ENCODE results near the gene NAE1.

Gene NAE1

GRCh38 chr16:66786551-66786950 is 44.2 kb downstream of the NAE1 start:
- TF ChIP-seq RAD21 (IDR thresholded peaks at IDR 0.05; ENCODE audit: low read depth) (no peak), CEBPB (IDR thresholded peaks at IDR 0.05) (no peak), TCF12 (IDR thresholded peaks at IDR 0.05; ENCODE audit: low read depth) (no peak), NFIC (IDR thresholded peaks at IDR 0.05) (no peak)

GRCh38 chr16:66776457-66776856 is 54.3 kb downstream of the NAE1 start:
- TF ChIP-seq CEBPB (IDR thresholded peaks at IDR 0.05) (no peak), TCF12 (IDR thresholded peaks at IDR 0.05; ENCODE audit: low read depth) (no peak), ZBTB7A (IDR thresholded peaks at IDR 0.05; ENCODE audit: low read depth) (no peak), REST (IDR thresholded peaks at IDR 0.05; ENCODE audit: low read depth) (no peak), FOXM1 (IDR thresholded peaks at IDR 0.05; ENCODE audit: borderline replicate concordance, low read depth) (no peak), YY1 (IDR thresholded peaks at IDR 0.05; ENCODE audit: low read depth) (no peak), CREB1 (IDR thresholded peaks at IDR 0.05; ENCODE audit: low read depth) (no peak), EP300 (IDR thresholded peaks at IDR 0.05; ENCODE audit: borderline replicate concordance) (no peak), EGR1 (IDR thresholded peaks at IDR 0.05) (no peak), RAD21 (IDR thresholded peaks at IDR 0.05; ENCODE audit: low read depth) (no peak), MAX (IDR thresholded peaks at IDR 0.05) (no peak), USF1 (IDR thresholded peaks at IDR 0.05) (no peak)

GRCh38 chr16:66774981-66775380 is 55.8 kb downstream of the NAE1 start:
- no peak for TF ChIP-seq TAF1 (IDR thresholded peaks at IDR 0.05; ENCODE audit: low read depth)

- TF ChIP-seq TEAD4 (IDR thresholded peaks at IDR 0.05) (no peak), TAF1 (IDR thresholded peaks at IDR 0.05; ENCODE audit: low read depth) (no peak), ZBTB7A (IDR thresholded peaks at IDR 0.05; ENCODE audit: low read depth) (no peak), MAX (IDR thresholded peaks at IDR 0.05) (no peak), CREB1 (IDR thresholded peaks at IDR 0.05; ENCODE audit: low read depth) (no peak), REST (IDR thresholded peaks at IDR 0.05; ENCODE audit: low read depth) (no peak), CEBPB (IDR thresholded peaks at IDR 0.05) (no peak), FOXM1 (IDR thresholded peaks at IDR 0.05; ENCODE audit: borderline replicate concordance, low read depth) (no peak), EGR1 (IDR thresholded peaks at IDR 0.05) (no peak), NFIC (IDR thresholded peaks at IDR 0.05) (no peak), RAD21 (IDR thresholded peaks at IDR 0.05; ENCODE audit: low read depth) (no peak), YY1 (IDR thresholded peaks at IDR 0.05; ENCODE audit: low read depth) (no peak), USF1 (IDR thresholded peaks at IDR 0.05) (no peak), TCF12 (IDR thresholded peaks at IDR 0.05; ENCODE audit: low read depth) (no peak), EP300 (IDR thresholded peaks at IDR 0.05; ENCODE audit: borderline replicate concordance) (no peak)
These were observed 72.7 kb downstream of the NAE1 start for GRCh38 chr16:66758086-66758485.

- TF ChIP-seq NFIC (IDR thresholded peaks at IDR 0.05) (no peak), YY1 (IDR thresholded peaks at IDR 0.05; ENCODE audit: low read depth) (no peak)
These were observed 76.0 kb downstream of the NAE1 start for GRCh38 chr16:66754819-66755218.

- TF ChIP-seq YY1 (IDR thresholded peaks at IDR 0.05; ENCODE audit: low read depth) (no peak), EP300 (IDR thresholded peaks at IDR 0.05; ENCODE audit: borderline replicate concordance) (no peak)
These were observed 76.6 kb downstream of the NAE1 start for GRCh38 chr16:66754211-66754610.

- TF ChIP-seq YY1 (IDR thresholded peaks at IDR 0.05; ENCODE audit: low read depth): no peak
- TF ChIP-seq TCF12 (IDR thresholded peaks at IDR 0.05; ENCODE audit: low read depth): no peak
- no peak for TF ChIP-seq FOXM1 (IDR thresholded peaks at IDR 0.05; ENCODE audit: borderline replicate concordance, low read depth)
- TF ChIP-seq CEBPB (IDR thresholded peaks at IDR 0.05): no peak
- TF ChIP-seq EP300 (IDR thresholded peaks at IDR 0.05; ENCODE audit: borderline replicate concordance): no peak
These were observed 77.8 kb downstream of the NAE1 start for GRCh38 chr16:66752958-66753357.

Measured in Ishikawa (cell line).